ENCODE data around the gene BICD1.

Gene BICD1

GRCh38 chr12:32208355-32208754 is 101.7 kb downstream of the BICD1 start:
- no peaks in the 10 kb centered on the region for H3F3A ChIP-seq (ENCODE audit: control insufficient read depth, insufficient read depth)
- H3K79me2 ChIP-seq (ENCODE audit: control insufficient read depth, low read length): peaks cover 75% of the 10 kb centered on the region
- 0 out of 2 replicates have a peak overlapping the region, but pooled peaks have one; percentile 0 for H3K4me3 ChIP-seq (ENCODE audit: low read length)
- TF ChIP-seq, protein P1, sequence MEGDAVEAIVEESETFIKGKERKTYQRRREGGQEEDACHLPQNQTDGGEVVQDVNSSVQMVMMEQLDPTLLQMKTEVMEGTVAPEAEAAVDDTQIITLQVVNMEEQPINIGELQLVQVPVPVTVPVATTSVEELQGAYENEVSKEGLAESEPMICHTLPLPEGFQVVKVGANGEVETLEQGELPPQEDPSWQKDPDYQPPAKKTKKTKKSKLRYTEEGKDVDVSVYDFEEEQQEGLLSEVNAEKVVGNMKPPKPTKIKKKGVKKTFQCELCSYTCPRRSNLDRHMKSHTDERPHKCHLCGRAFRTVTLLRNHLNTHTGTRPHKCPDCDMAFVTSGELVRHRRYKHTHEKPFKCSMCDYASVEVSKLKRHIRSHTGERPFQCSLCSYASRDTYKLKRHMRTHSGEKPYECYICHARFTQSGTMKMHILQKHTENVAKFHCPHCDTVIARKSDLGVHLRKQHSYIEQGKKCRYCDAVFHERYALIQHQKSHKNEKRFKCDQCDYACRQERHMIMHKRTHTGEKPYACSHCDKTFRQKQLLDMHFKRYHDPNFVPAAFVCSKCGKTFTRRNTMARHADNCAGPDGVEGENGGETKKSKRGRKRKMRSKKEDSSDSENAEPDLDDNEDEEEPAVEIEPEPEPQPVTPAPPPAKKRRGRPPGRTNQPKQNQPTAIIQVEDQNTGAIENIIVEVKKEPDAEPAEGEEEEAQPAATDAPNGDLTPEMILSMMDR (IDR thresholded peaks at IDR 0.05; ENCODE audit: low read depth, low read length, poor library complexity, severe bottlenecking): no peak
- peaks cover 73% of the 10 kb centered on the region for H3K4me1 ChIP-seq (ENCODE audit: control insufficient read depth, low read length)
- H4K20me1 ChIP-seq (ENCODE audit: control insufficient read depth, insufficient read depth, low read depth, low read length): no peaks in the 10 kb centered on the region
- peaks cover 20% of the 10 kb centered on the region for H3K36me3 ChIP-seq (ENCODE audit: control insufficient read depth, low read length)
- H3K9me2 ChIP-seq (replicated peaks; ENCODE audit: control insufficient read depth, low read length): no peaks in the 10 kb centered on the region
- H3K9me3 ChIP-seq (ENCODE audit: control insufficient read depth, insufficient read depth, low read length): no peaks in the 10 kb centered on the region
- H3K27me3 ChIP-seq (ENCODE audit: control insufficient read depth, low read length): no peaks in the 10 kb centered on the region
- H3K4me2 ChIP-seq (ENCODE audit: low read length): peak overlapping the region; percentile 10
- H3K27ac ChIP-seq (ENCODE audit: low read depth, low read length): no peak overlapping the region

DNA sequence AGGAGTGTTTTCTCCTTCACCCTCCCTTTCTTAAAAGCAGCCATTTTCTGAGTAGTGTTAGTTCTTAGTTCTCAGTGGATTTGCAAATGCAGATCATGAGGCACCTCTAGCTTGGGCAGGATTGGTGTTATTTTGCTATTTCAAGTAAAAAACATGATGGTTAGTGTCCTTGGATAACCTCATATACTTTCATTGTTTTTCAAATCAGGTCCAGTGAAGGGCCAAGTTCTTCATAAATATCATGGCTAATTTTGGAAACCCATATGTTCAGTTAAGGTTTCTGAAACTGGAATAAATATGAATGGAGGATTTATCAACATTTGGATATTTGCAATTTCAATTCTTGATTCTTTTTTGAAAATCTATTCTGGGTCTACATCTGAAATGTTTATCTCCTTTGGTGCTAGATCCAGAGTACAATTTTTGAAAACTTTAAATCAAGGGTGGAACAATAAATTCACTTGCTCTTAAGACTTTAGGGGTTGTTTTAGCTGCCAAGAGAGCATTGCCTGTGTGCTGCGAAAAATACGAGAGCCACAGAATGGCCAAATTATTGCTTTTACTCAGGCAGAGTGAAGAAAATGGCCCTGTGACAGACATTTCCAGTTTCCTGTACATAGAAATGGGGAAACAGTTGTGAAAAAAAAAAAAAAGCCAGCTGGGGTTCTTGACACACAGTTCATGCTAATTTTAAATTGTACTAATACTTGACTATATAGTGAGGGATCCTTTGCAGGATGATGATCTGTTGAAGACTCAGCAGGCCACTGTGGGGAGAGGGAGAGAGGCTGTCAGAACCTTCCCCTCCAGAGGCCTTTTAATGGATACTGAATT is 104.6 kb downstream of the BICD1 start:
- H3K27me3 ChIP-seq (ENCODE audit: control insufficient read depth, low read length): no peaks in the 10 kb centered on the region
- peaks cover 80% of the 10 kb centered on the region for H3K79me2 ChIP-seq (ENCODE audit: control insufficient read depth, low read length)
- H3F3A ChIP-seq (ENCODE audit: control insufficient read depth, insufficient read depth): no peaks in the 10 kb centered on the region
- peaks cover 30% of the 10 kb centered on the region for H3K36me3 ChIP-seq (ENCODE audit: control insufficient read depth, low read length)
- no peaks in the 10 kb centered on the region for H4K20me1 ChIP-seq (ENCODE audit: control insufficient read depth, insufficient read depth, low read depth, low read length)
- no peak overlapping the region for H3K27ac ChIP-seq (ENCODE audit: low read depth, low read length)
- no peaks in the 10 kb centered on the region for H3K9me2 ChIP-seq (replicated peaks; ENCODE audit: control insufficient read depth, low read length)
- no peak for TF ChIP-seq EZH2phosphoT487 (IDR thresholded peaks at IDR 0.05; ENCODE audit: borderline replicate concordance, low read length)
- TF ChIP-seq, protein P1 (IDR thresholded peaks at IDR 0.05; ENCODE audit: low read depth, low read length, poor library complexity, severe bottlenecking): no peak
- H3K9me3 ChIP-seq (ENCODE audit: control insufficient read depth, insufficient read depth, low read length): no peaks in the 10 kb centered on the region
- H3K4me3 ChIP-seq (ENCODE audit: low read length): no peak overlapping the region
- peaks cover 67% of the 10 kb centered on the region for H3K4me1 ChIP-seq (ENCODE audit: control insufficient read depth, low read length)
- peak overlapping the region; percentile 22 for H3K4me2 ChIP-seq (ENCODE audit: low read length)

DNA sequence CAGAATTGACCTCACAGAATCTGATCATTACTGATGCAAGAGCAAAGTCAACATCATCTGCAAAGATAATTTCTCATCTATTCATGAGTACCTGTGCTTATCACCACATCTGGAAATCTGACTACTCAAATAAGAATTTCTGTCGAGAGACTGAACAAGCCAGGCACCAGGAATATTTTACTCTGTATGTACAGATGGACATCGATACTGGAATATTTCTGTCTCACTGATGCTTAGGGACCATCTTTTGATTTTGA is 105.2 kb downstream of the BICD1 start:
- Histone ChIP-seq H3K27me3 (ENCODE audit: control insufficient read depth, low read length) (no peaks in the 10 kb centered on the region), H3K4me1 (ENCODE audit: control insufficient read depth, low read length) (peaks cover 65% of the 10 kb centered on the region), H3K4me2 (ENCODE audit: low read length) (0 out of 2 replicates have a peak overlapping the region, but pooled peaks have one; percentile 22), H3F3A (ENCODE audit: control insufficient read depth, insufficient read depth) (no peaks in the 10 kb centered on the region), H3K4me3 (ENCODE audit: low read length) (no peak overlapping the region), H3K27ac (ENCODE audit: low read depth, low read length) (no peak overlapping the region), H3K9me2 (replicated peaks; ENCODE audit: control insufficient read depth, low read length) (no peaks in the 10 kb centered on the region), H3K9me3 (ENCODE audit: control insufficient read depth, insufficient read depth, low read length) (no peaks in the 10 kb centered on the region), H4K20me1 (ENCODE audit: control insufficient read depth, insufficient read depth, low read depth, low read length) (no peaks in the 10 kb centered on the region), H3K79me2 (ENCODE audit: control insufficient read depth, low read length) (peaks cover 79% of the 10 kb centered on the region), H3K36me3 (ENCODE audit: control insufficient read depth, low read length) (peaks cover 36% of the 10 kb centered on the region)
- TF ChIP-seq EZH2phosphoT487 (IDR thresholded peaks at IDR 0.05; ENCODE audit: borderline replicate concordance, low read length): no peak
- TF ChIP-seq, protein P1 (IDR thresholded peaks at IDR 0.05; ENCODE audit: low read depth, low read length, poor library complexity, severe bottlenecking): no peak

Measured in DOHH2 (cell line).